ENCODE results near the gene CFAP74.

Gene CFAP74

DNA sequence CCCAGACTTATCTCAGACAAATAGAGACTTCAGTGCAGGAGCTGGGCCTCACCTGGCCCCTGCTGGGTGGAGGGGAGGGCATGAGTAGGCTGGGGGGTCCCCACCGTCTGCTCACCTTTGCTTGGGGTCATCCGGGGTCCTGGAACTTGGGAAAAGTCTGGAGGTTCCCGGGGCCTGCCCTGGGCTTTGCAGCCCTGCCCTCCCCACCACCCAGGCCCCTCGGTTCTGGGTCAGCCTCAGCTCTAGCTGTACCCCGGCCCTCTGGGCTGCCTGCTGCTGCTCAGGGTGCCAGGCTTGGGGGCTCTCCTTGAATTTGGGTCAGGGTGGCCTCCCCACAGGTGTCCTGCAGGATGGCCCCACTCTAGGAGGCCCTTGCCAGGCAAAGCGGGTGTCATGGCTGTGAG is 82.1 kb downstream of the CFAP74 start:
- Histone ChIP-seq H4K12ac (ENCODE audit: low read depth, low read length) (no peak overlapping the region), H3K14ac (ENCODE audit: low read length) (no peak overlapping the region), H3K79me1 (ENCODE audit: low read length) (peaks cover 3% of the 10 kb centered on the region), H2BK5ac (ENCODE audit: low read depth, low read length, poor library complexity) (no peak overlapping the region), H3K27me3 (ENCODE audit: insufficient read depth, low read length) (no peaks in the 10 kb centered on the region), H4K8ac (ENCODE audit: low read depth, low read length) (no peak overlapping the region), H3K36me3 (ENCODE audit: control insufficient read depth in 1 of 2, insufficient read depth in 2 of 2, low read length in 2 of 2) (no peaks in the 10 kb centered on the region), H2BK12ac (ENCODE audit: low read length) (no peak overlapping the region), H4K91ac (ENCODE audit: low read depth, low read length) (no peak overlapping the region), H2AFZ (ENCODE audit: insufficient read depth, low read length, poor library complexity) (no peak overlapping the region), H3K27ac (ENCODE audit: low read depth, low read length) (no peak overlapping the region), H3K18ac (ENCODE audit: low read length) (no peak overlapping the region), H3K4me2 (ENCODE audit: low read length) (no peak overlapping the region), H3K4me1 (ENCODE audit: control insufficient read depth in 1 of 2, insufficient read depth in 2 of 2, low read length in 2 of 2) (peaks cover 12 to 13% of the 10 kb centered on the region in 2 experiments), H2BK120ac (ENCODE audit: insufficient read depth, low read length, poor library complexity) (no peak overlapping the region), H3K4ac (ENCODE audit: low read depth, low read length) (no peak overlapping the region), H2AK5ac (ENCODE audit: low read length) (no peak overlapping the region), H3K9ac (ENCODE audit: low read length) (no peak overlapping the region), H3K79me2 (ENCODE audit: control insufficient read depth, insufficient read depth, low read length, poor library complexity) (no peaks in the 10 kb centered on the region), H3K9me3 (ENCODE audit: insufficient read depth, low read depth, low read length) (peaks cover 13% of the 10 kb centered on the region), H3K4me3 (ENCODE audit: low read depth, low read length) (no peak overlapping the region), H3K23ac (ENCODE audit: low read length) (no peak overlapping the region)
- DNase-seq, result no peak
- WGBS (ENCODE audit: extremely low coverage, insufficient coverage, insufficient read length), result no CpG with 5 or more reads among the region's 6 CpGs

DNA sequence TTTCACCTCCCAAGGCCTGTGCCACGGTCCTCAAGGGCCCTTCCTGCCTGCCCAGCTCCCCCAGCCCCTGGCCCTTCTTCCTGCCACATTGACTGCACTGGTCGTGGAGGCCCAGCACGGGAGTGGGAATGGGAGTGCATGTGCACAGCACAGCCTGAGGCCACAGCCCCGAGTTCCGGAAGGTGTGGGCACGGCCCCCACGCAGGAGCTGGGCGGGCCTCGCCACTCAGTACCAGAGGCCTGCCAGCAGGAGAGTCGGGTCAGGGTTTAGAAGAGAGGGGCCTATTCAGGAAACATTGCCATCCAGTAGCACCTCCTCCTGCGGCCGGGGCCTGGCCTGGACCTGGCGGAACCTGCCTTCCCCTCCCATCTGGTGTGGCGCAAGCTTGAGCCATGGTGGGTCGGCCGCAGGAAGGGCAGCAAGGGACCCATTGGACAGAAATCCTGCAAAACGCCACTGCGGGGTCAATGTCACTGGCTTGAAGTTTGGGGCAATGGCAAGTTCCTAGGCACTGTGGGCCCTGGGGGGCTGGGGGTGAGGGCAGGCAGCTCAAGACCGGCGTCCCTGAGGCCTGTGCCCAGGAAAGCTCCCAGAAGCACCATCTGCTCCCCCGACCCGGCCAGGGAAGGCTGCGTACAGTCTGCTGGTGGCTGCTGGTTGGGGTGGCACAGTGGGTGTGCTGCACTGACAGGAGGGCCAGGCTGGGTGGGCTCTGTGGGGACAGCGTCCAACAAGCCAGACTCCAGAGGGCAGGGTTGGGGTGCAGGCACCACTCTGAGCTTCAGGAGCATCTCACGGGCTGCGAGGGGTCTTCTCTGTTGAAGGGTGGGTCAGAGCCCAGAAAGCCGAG is 82.8 kb downstream of the CFAP74 start:
- H4K12ac ChIP-seq (ENCODE audit: low read depth, low read length), result no peak overlapping the region
- no peaks in the 10 kb centered on the region for H3K79me2 ChIP-seq (ENCODE audit: control insufficient read depth, insufficient read depth, low read length, poor library complexity)
- H3K79me1 ChIP-seq (ENCODE audit: low read length), result peaks cover 3% of the 10 kb centered on the region
- H3K14ac ChIP-seq (ENCODE audit: low read length), result no peak overlapping the region
- WGBS (ENCODE audit: extremely low coverage, insufficient coverage, insufficient read length), result no CpG with 5 or more reads among the region's 27 CpGs
- H2BK12ac ChIP-seq (ENCODE audit: low read length), result no peak overlapping the region
- H2AK5ac ChIP-seq (ENCODE audit: low read length), result no peak overlapping the region
- no peaks in the 10 kb centered on the region for H3K27me3 ChIP-seq (ENCODE audit: insufficient read depth, low read length)
- no peak overlapping the region for H3K27ac ChIP-seq (ENCODE audit: low read depth, low read length)
- H3K4me1 ChIP-seq (ENCODE audit: control insufficient read depth in 1 of 2, insufficient read depth in 2 of 2, low read length in 2 of 2), result peaks cover 12 to 13% of the 10 kb centered on the region in 2 experiments
- no peak overlapping the region for H4K91ac ChIP-seq (ENCODE audit: low read depth, low read length)
- no peak overlapping the region for H4K8ac ChIP-seq (ENCODE audit: low read depth, low read length)
- H3K23ac ChIP-seq (ENCODE audit: low read length), result no peak overlapping the region
- no peak for DNase-seq
- no peak overlapping the region for H3K4me3 ChIP-seq (ENCODE audit: low read depth, low read length)
- H3K4me2 ChIP-seq (ENCODE audit: low read length), result no peak overlapping the region
- H2AFZ ChIP-seq (ENCODE audit: insufficient read depth, low read length, poor library complexity), result no peak overlapping the region
- no peak overlapping the region for H2BK120ac ChIP-seq (ENCODE audit: insufficient read depth, low read length, poor library complexity)
- H3K18ac ChIP-seq (ENCODE audit: low read length), result no peak overlapping the region
- peaks cover 13% of the 10 kb centered on the region for H3K9me3 ChIP-seq (ENCODE audit: insufficient read depth, low read depth, low read length)
- H3K4ac ChIP-seq (ENCODE audit: low read depth, low read length), result no peak overlapping the region
- no peak overlapping the region for H2BK5ac ChIP-seq (ENCODE audit: low read depth, low read length, poor library complexity)
- no peaks in the 10 kb centered on the region for H3K36me3 ChIP-seq (ENCODE audit: control insufficient read depth in 1 of 2, insufficient read depth in 2 of 2, low read length in 2 of 2)
- no peak overlapping the region for H3K9ac ChIP-seq (ENCODE audit: low read length)

GRCh38 chr1:1920057-1920607 is 83.5 kb downstream of the CFAP74 start:
- Histone ChIP-seq H3K4ac (ENCODE audit: low read depth, low read length) (no peak overlapping the region), H2AK5ac (ENCODE audit: low read length) (no peak overlapping the region), H4K12ac (ENCODE audit: low read depth, low read length) (no peak overlapping the region), H3K36me3 (ENCODE audit: control insufficient read depth in 1 of 2, insufficient read depth in 2 of 2, low read length in 2 of 2) (no peaks in the 10 kb centered on the region), H3K18ac (ENCODE audit: low read length) (no peak overlapping the region), H3K27ac (ENCODE audit: low read depth, low read length) (no peak overlapping the region), H4K8ac (ENCODE audit: low read depth, low read length) (no peak overlapping the region), H3K4me3 (ENCODE audit: low read depth, low read length) (no peak overlapping the region), H3K27me3 (ENCODE audit: insufficient read depth, low read length) (no peaks in the 10 kb centered on the region), H4K91ac (ENCODE audit: low read depth, low read length) (peak overlapping the region; percentile 34), H2BK120ac (ENCODE audit: insufficient read depth, low read length, poor library complexity) (no peak overlapping the region), H2AFZ (ENCODE audit: insufficient read depth, low read length, poor library complexity) (no peak overlapping the region), H3K4me2 (ENCODE audit: low read length) (no peak overlapping the region), H3K23ac (ENCODE audit: low read length) (no peak overlapping the region), H3K79me1 (ENCODE audit: low read length) (peaks cover 3% of the 10 kb centered on the region), H3K4me1 (ENCODE audit: control insufficient read depth in 1 of 2, insufficient read depth in 2 of 2, low read length in 2 of 2) (peaks cover 12 to 13% of the 10 kb centered on the region in 2 experiments), H3K9me3 (ENCODE audit: insufficient read depth, low read depth, low read length) (peaks cover 13% of the 10 kb centered on the region), H2BK5ac (ENCODE audit: low read depth, low read length, poor library complexity) (no peak overlapping the region), H3K14ac (ENCODE audit: low read length) (no peak overlapping the region), H3K79me2 (ENCODE audit: control insufficient read depth, insufficient read depth, low read length, poor library complexity) (no peaks in the 10 kb centered on the region), H3K9ac (ENCODE audit: low read length) (no peak overlapping the region), H2BK12ac (ENCODE audit: low read length) (no peak overlapping the region)
- no peak for DNase-seq
- WGBS (ENCODE audit: extremely low coverage, insufficient coverage, insufficient read length), result no CpG with 5 or more reads among the region's 6 CpGs

- Histone ChIP-seq H3K23ac (ENCODE audit: low read length) (no peak overlapping the region), H4K91ac (ENCODE audit: low read depth, low read length) (peak overlapping the region; percentile 34)
Observed at GRCh38 chr1:1919304-1920056, 84.1 kb downstream of the CFAP74 start.

More at GRCh38 chr1:1919304-1920056, 84.1 kb downstream of the CFAP74 start:
- H3K79me1 ChIP-seq (ENCODE audit: low read length), result peaks cover 3% of the 10 kb centered on the region
- H3K4ac ChIP-seq (ENCODE audit: low read depth, low read length), result no peak overlapping the region
- peak overlapping the region; percentile 66 for H4K12ac ChIP-seq (ENCODE audit: low read depth, low read length)
- H2BK120ac ChIP-seq (ENCODE audit: insufficient read depth, low read length, poor library complexity), result no peak overlapping the region
- peak overlapping the region; percentile 63 for H4K8ac ChIP-seq (ENCODE audit: low read depth, low read length)
- no peak overlapping the region for H2AK5ac ChIP-seq (ENCODE audit: low read length)
- H3K27me3 ChIP-seq (ENCODE audit: insufficient read depth, low read length), result no peaks in the 10 kb centered on the region
- H2BK12ac ChIP-seq (ENCODE audit: low read length), result no peak overlapping the region
- peak overlapping the region; percentile 47 for H3K18ac ChIP-seq (ENCODE audit: low read length)
- H3K79me2 ChIP-seq (ENCODE audit: control insufficient read depth, insufficient read depth, low read length, poor library complexity), result no peaks in the 10 kb centered on the region
- peak overlapping the region; percentile 72 for H3K4me2 ChIP-seq (ENCODE audit: low read length)
- no peaks in the 10 kb centered on the region for H3K36me3 ChIP-seq (ENCODE audit: control insufficient read depth in 1 of 2, insufficient read depth in 2 of 2, low read length in 2 of 2)
- peaks cover 12 to 13% of the 10 kb centered on the region in 2 experiments for H3K4me1 ChIP-seq (ENCODE audit: control insufficient read depth in 1 of 2, insufficient read depth in 2 of 2, low read length in 2 of 2)
- H3K14ac ChIP-seq (ENCODE audit: low read length), result peak overlapping the region; percentile 62
- peaks cover 10% of the 10 kb centered on the region for H3K9me3 ChIP-seq (ENCODE audit: insufficient read depth, low read depth, low read length)
- no peak overlapping the region for H2BK5ac ChIP-seq (ENCODE audit: low read depth, low read length, poor library complexity)
- peak overlapping the region; percentile 77 for H2AFZ ChIP-seq (ENCODE audit: insufficient read depth, low read length, poor library complexity)
- WGBS (ENCODE audit: extremely low coverage, insufficient coverage, insufficient read length), result no CpG with 5 or more reads among the region's 62 CpGs
- peak; percentile 98 to 99 for DNase-seq
- no peak overlapping the region for H3K27ac ChIP-seq (ENCODE audit: low read depth, low read length)
- H3K4me3 ChIP-seq (ENCODE audit: low read depth, low read length), result peak overlapping the region; percentile 70
- no peak overlapping the region for H3K9ac ChIP-seq (ENCODE audit: low read length)

Data from trophoblast cell (in vitro differentiated cells and primary cell).